Measurements from ENCODE around the gene ARPIN.

Gene ARPIN

DNA sequence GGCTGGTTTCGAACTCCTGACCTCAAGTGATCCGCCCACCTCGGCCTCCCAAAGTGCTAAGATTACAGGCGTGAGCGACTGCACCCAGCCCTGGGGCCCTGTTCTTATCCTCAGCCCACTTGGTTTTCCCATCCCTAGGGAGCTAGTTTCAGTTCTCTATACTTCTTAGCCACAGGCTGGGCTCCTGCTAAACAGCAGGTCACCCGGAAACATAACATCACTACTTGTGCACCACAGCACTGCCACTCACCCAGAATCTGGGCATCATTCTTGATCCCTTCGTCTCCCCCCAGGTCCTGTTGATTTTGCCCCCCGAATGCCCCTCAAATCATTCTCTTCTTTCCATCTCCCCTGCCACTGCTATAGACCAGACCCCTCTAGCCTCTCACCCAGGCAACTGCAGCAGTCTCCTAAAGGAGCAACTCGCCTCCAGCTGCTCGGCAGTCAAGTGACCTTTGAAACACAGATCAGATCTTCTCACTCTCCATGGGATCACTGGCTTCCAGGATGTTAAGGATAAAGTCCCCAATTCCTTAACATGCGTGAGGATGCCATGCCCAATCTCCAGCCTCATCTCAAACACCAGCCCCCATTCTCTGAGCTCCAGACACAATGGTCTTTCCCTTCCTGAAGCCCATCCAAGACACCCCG lies 13.3 kb downstream of the ARPIN start:
- TF ChIP-seq FOXM1 (IDR thresholded peaks at IDR 0.05; ENCODE audit: borderline replicate concordance, low read depth): no peak
- TF ChIP-seq, protein P1, sequence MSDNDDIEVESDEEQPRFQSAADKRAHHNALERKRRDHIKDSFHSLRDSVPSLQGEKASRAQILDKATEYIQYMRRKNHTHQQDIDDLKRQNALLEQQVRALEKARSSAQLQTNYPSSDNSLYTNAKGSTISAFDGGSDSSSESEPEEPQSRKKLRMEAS (IDR thresholded peaks at IDR 0.05): no peak
- no peak for TF ChIP-seq CEBPB (IDR thresholded peaks at IDR 0.05)
- TF ChIP-seq YY1 (IDR thresholded peaks at IDR 0.05; ENCODE audit: low read depth): no peak
- TF ChIP-seq TAF1 (IDR thresholded peaks at IDR 0.05; ENCODE audit: low read depth): no peak

GRCh38 chr15:89898614-89899294 lies 14.0 kb downstream of the ARPIN start:
- TF ChIP-seq CREB1 (IDR thresholded peaks at IDR 0.05; ENCODE audit: low read depth): no peak
- no peak for TF ChIP-seq FOXM1 (IDR thresholded peaks at IDR 0.05; ENCODE audit: borderline replicate concordance, low read depth)
- TF ChIP-seq RAD21 (IDR thresholded peaks at IDR 0.05; ENCODE audit: low read depth): peak; percentile 73
- TF ChIP-seq YY1 (IDR thresholded peaks at IDR 0.05; ENCODE audit: low read depth): no peak
- no peak for TF ChIP-seq TAF1 (IDR thresholded peaks at IDR 0.05; ENCODE audit: low read depth)

GRCh38 chr15:89898146-89898545 lies 14.6 kb downstream of the ARPIN start:
- TF ChIP-seq, protein P2, sequence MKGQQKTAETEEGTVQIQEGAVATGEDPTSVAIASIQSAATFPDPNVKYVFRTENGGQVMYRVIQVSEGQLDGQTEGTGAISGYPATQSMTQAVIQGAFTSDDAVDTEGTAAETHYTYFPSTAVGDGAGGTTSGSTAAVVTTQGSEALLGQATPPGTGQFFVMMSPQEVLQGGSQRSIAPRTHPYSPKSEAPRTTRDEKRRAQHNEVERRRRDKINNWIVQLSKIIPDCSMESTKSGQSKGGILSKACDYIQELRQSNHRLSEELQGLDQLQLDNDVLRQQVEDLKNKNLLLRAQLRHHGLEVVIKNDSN (IDR thresholded peaks at IDR 0.05): no peak
- TF ChIP-seq NFIC (IDR thresholded peaks at IDR 0.05): no peak
- no peak for TF ChIP-seq TCF12 (IDR thresholded peaks at IDR 0.05; ENCODE audit: low read depth)
- TF ChIP-seq YY1 (IDR thresholded peaks at IDR 0.05; ENCODE audit: low read depth): no peak
- TF ChIP-seq CREB1 (IDR thresholded peaks at IDR 0.05; ENCODE audit: low read depth): no peak
- no peak for TF ChIP-seq RAD21 (IDR thresholded peaks at IDR 0.05; ENCODE audit: low read depth)

DNA sequence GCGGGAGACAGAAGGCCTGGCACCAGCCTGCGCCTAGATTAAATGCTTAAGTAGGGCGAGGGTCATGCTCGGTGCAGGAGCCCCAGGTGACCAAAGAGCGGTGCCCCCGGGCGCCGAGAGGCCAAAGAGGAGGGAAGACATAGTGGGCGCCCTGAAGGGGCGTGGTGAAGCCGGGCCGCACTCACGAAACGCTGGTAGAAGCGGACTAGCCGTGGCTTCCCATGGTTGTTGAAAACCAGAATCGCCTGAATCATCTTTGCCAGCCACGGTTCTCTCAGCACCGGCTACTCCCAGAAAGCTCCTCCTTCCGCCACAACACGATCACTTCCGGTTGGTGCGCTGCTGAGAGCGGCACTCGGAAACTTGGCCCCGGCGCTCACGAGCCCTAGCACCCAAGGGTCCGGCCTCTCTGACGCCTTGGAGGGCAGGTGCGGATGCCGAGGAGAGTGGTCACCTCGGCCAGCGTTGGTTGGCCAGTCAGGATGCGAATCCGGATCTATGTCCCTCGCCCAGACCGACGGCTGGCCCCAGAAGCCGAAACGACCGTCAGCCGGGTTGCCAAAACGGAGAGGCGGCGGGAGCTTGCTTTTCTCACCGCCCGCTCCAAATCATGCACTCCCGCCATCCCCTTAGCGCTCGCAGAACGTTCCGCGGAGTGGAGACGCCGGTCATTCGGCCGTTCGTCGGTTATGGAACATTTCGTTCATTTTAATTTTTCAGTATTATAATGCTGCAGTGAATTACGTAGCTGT lies 18.9 kb downstream of the ARPIN start, which contains the start of gene AP3S2:
TSS of gene AP3S2 (minus strand) at position 299 of the 752 bp plus-strand sequence. CDS start at position 254, 45 bp downstream.
- TF ChIP-seq TAF1 (IDR thresholded peaks at IDR 0.05; ENCODE audit: low read depth) (peak; percentile 99), CREB1 (IDR thresholded peaks at IDR 0.05; ENCODE audit: low read depth) (no peak), NFIC (IDR thresholded peaks at IDR 0.05) (0 out of 2 replicates have a peak, but pooled peaks have one; percentile 5), TCF12 (IDR thresholded peaks at IDR 0.05; ENCODE audit: low read depth) (peak; percentile 82), CEBPB (IDR thresholded peaks at IDR 0.05) (peak; percentile 45; the same call in 1 of the 2 replicates), EP300 (IDR thresholded peaks at IDR 0.05; ENCODE audit: borderline replicate concordance) (peak; percentile 56; the same call in 1 of the 2 replicates), ZBTB7A (IDR thresholded peaks at IDR 0.05; ENCODE audit: low read depth) (no peak), FOXM1 (IDR thresholded peaks at IDR 0.05; ENCODE audit: borderline replicate concordance, low read depth) (peak; percentile 58; the same call in 1 of the 2 replicates), REST (IDR thresholded peaks at IDR 0.05; ENCODE audit: low read depth) (no peak), EGR1 (IDR thresholded peaks at IDR 0.05) (no peak), YY1 (IDR thresholded peaks at IDR 0.05; ENCODE audit: low read depth) (peak; percentile 84), TEAD4 (IDR thresholded peaks at IDR 0.05) (no peak; the same call in 1 of the 2 replicates), RAD21 (IDR thresholded peaks at IDR 0.05; ENCODE audit: low read depth) (peak; percentile 36; the same call in 1 of the 2 replicates)
- TF ChIP-seq, protein P1 (IDR thresholded peaks at IDR 0.05): peak; percentile 92
- TF ChIP-seq, protein P2 (IDR thresholded peaks at IDR 0.05): peak; percentile 71

- TF ChIP-seq CEBPB (IDR thresholded peaks at IDR 0.05): no peak
- no peak for TF ChIP-seq TCF12 (IDR thresholded peaks at IDR 0.05; ENCODE audit: low read depth)
These were observed 19.7 kb downstream of the ARPIN start for GRCh38 chr15:89893027-89893426.

DNA sequence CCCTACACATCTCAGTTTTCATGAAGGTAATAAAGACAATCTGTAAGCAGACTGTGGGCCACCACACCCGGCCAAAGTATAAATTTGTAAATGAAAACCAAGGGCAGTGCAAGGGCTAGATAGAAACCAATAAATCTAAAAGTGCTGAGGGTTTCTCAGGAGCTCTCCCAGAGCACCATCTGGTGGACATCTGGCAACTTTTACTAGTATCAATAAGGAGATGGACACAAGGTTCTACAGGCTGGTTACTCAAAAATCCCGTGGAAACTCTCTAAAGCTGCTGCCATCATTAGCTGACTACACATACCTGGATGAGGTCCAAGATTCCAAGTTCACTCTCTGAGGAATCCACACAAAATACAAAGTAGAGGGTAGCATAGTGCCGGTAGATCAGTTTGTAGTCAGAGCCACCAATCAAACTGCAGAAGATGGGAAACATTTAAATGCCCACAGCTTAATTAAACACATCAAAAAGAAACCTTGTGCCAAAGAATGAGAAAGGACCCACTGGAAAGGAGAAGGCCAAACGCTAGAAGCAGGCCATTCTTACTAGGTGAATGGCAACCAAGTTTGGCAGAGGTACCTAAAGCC lies 24.4 kb downstream of the ARPIN start:
- no peak for TF ChIP-seq CREB1 (IDR thresholded peaks at IDR 0.05; ENCODE audit: low read depth)
- TF ChIP-seq RAD21 (IDR thresholded peaks at IDR 0.05; ENCODE audit: low read depth): peak; percentile 32
- TF ChIP-seq FOXM1 (IDR thresholded peaks at IDR 0.05; ENCODE audit: borderline replicate concordance, low read depth): no peak

- no peak for TF ChIP-seq RAD21 (IDR thresholded peaks at IDR 0.05; ENCODE audit: low read depth)
- TF ChIP-seq EP300 (IDR thresholded peaks at IDR 0.05; ENCODE audit: borderline replicate concordance): no peak
- TF ChIP-seq, protein P1 (IDR thresholded peaks at IDR 0.05): no peak
- TF ChIP-seq, protein P2 (IDR thresholded peaks at IDR 0.05): no peak
- TF ChIP-seq EGR1 (IDR thresholded peaks at IDR 0.05): no peak
- TF ChIP-seq CEBPB (IDR thresholded peaks at IDR 0.05): no peak
- TF ChIP-seq YY1 (IDR thresholded peaks at IDR 0.05; ENCODE audit: low read depth): no peak
- no peak for TF ChIP-seq ZBTB7A (IDR thresholded peaks at IDR 0.05; ENCODE audit: low read depth)
- TF ChIP-seq FOXM1 (IDR thresholded peaks at IDR 0.05; ENCODE audit: borderline replicate concordance, low read depth): no peak
- TF ChIP-seq TEAD4 (IDR thresholded peaks at IDR 0.05): no peak
- TF ChIP-seq TAF1 (IDR thresholded peaks at IDR 0.05; ENCODE audit: low read depth): no peak
- TF ChIP-seq REST (IDR thresholded peaks at IDR 0.05; ENCODE audit: low read depth): no peak
- no peak for TF ChIP-seq NFIC (IDR thresholded peaks at IDR 0.05)
- no peak for TF ChIP-seq TCF12 (IDR thresholded peaks at IDR 0.05; ENCODE audit: low read depth)
- no peak for TF ChIP-seq CREB1 (IDR thresholded peaks at IDR 0.05; ENCODE audit: low read depth)
These were observed 27.1 kb downstream of the ARPIN start for GRCh38 chr15:89885611-89886010.
